ENCODE results near the gene GUCY1A2.

The GUCY1A2 gene

DNA sequence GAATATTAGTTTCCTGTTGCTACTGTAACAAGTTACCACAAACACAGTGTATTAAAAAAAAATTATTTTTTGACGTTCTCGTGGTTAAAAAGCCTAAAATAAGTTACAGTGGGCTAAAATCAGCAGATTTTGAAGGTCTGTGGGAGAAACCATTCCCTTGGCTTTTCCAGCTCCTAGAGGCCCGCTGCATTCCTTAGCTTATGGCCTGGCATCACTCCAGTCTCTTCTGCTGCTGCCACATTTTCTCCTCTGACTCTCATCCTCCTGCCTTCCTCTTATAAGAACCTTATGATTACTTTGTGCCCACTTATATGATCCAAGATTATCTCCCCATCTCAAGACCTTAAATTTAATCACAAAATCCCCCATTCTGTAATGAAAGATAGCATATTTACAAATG is 392.7 kb downstream of the GUCY1A2 start:
- no peak for FAIRE-seq

DNA sequence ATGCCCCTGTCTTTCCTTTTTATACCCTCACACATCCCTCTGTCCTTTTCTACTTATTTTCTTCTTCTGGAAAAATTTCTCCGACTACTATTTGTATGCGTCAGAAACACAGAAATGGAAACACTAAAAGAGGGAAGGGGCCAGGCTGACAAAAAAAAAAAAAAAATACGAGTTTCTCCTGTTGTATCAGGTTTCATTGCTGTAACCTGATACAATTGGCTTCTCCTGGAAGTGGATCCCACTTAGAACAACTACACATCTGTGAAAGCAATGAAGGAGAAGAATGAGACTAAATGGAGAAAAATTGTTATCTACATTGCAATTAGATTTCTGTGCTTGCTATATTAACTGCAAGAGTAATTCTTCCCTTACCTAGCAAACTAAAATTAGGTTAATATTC is 393.9 kb downstream of the GUCY1A2 start:
- FAIRE-seq, result no peak

Measured in endometrium (tissue), 2 donors.